Measurements from ENCODE around the gene LRTM2.

Gene LRTM2

GRCh38 chr12:1782215-1782614 is 38.1 kb upstream of the LRTM2 start:
- H4K8ac ChIP-seq (ENCODE audit: low read depth, low read length), result no peak overlapping the region
- peaks cover 16 to 86% of the 10 kb centered on the region in 2 donors for H3K36me3 ChIP-seq (replicated peaks in 1 of 2; ENCODE audit: control insufficient read depth in 2 of 2, insufficient read depth in 2 of 2, low read length in 2 of 2)
- H4K91ac ChIP-seq (ENCODE audit: low read depth, low read length, poor library complexity), result no peak overlapping the region
- no peak overlapping the region for H3K14ac ChIP-seq (ENCODE audit: low read length)
- H2BK5ac ChIP-seq (ENCODE audit: low read length), result no peak overlapping the region
- H3K27me3 ChIP-seq (ENCODE audit: control insufficient read depth in 3 of 3, insufficient read depth in 3 of 3, low read depth in 1 of 3, low read length in 3 of 3), result no peaks in the 10 kb centered on the region
- H3K9me3 ChIP-seq (replicated peaks in 1 of 2; ENCODE audit: control insufficient read depth in 2 of 2, insufficient read depth in 1 of 2, low read depth in 1 of 2, low read length in 2 of 2), result no peaks in the 10 kb centered on the region
- H2BK15ac ChIP-seq (ENCODE audit: low read length), result no peak overlapping the region
- no peak overlapping the region for H2AFZ ChIP-seq (ENCODE audit: low read length)
- H2AK5ac ChIP-seq (ENCODE audit: low read depth, low read length), result no peak overlapping the region
- no peaks in the 10 kb centered on the region for H3K79me1 ChIP-seq (ENCODE audit: low read depth, low read length)
- no peak overlapping the region for H3K4ac ChIP-seq (ENCODE audit: low read length)
- no peak overlapping the region for H3K27ac ChIP-seq (replicated peaks; ENCODE audit: low read length)
- no peak overlapping the region for H3K9ac ChIP-seq (ENCODE audit: low read depth, low read length, poor library complexity)
- H3K4me3 ChIP-seq (ENCODE audit: low read length in 2 of 2), result no peak overlapping the region
- DNase-seq (ENCODE audit: low spot score), result no peak
- no peak overlapping the region for H3K4me2 ChIP-seq (ENCODE audit: insufficient read depth, low read length, poor library complexity, severe bottlenecking)
- no peak overlapping the region for H2BK12ac ChIP-seq (ENCODE audit: low read length)
- H2BK120ac ChIP-seq (ENCODE audit: low read depth, low read length), result no peak overlapping the region
- no peak overlapping the region for H3K18ac ChIP-seq (ENCODE audit: low read length)
- no CpG with 5 or more reads among the region's 2 CpGs for WGBS, 2 donors (ENCODE audit: extremely low coverage in 2 of 2, insufficient read length in 2 of 2, insufficient replicate concordance in 1 of 2)
- no peaks in the 10 kb centered on the region for H3K4me1 ChIP-seq (ENCODE audit: control insufficient read depth in 2 of 2, insufficient read depth in 1 of 2, low read depth in 1 of 2, low read length in 2 of 2)
- H3K23ac ChIP-seq (ENCODE audit: low read depth, low read length, poor library complexity), result no peak overlapping the region

GRCh38 chr12:1787714-1788113 is 32.7 kb upstream of the LRTM2 start:
- WGBS, 2 donors (ENCODE audit: extremely low coverage in 2 of 2, insufficient read length in 2 of 2, insufficient replicate concordance in 1 of 2), result no CpG with 5 or more reads among the region's 6 CpGs
- peaks cover 18 to 55% of the 10 kb centered on the region in 2 donors for H3K36me3 ChIP-seq (replicated peaks in 1 of 2; ENCODE audit: control insufficient read depth in 2 of 2, insufficient read depth in 2 of 2, low read length in 2 of 2)
- no peak for DNase-seq (ENCODE audit: low spot score)

DNA sequence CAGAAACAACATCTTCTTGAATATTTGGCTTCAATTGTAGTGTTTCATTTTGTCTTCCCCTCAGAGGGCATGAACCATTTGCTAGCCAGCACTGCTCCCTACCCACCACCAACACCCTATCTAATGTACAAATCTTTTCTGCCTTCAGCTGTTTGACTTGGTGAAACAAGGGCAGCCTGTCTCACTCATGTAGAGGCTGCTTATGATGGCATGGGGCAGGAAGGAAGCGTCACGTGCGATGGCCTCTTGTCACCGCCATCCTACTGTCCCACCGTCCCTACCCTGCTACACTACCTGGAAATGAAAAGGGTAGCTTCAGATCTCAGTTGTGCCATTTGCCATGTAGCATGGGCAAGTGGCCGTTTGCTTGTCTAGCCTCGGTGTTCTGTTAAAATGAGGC is 29.9 kb upstream of the LRTM2 start:
- no peak overlapping the region for H3K9ac ChIP-seq (ENCODE audit: low read depth, low read length, poor library complexity)
- no peak overlapping the region for H3K18ac ChIP-seq (ENCODE audit: low read length)
- peak overlapping the region in 1 of 2 donors; percentile 41 for H3K4me3 ChIP-seq (ENCODE audit: low read length in 2 of 2)
- no peak overlapping the region for H4K91ac ChIP-seq (ENCODE audit: low read depth, low read length, poor library complexity)
- no peak overlapping the region for H2BK15ac ChIP-seq (ENCODE audit: low read length)
- WGBS, 2 donors (ENCODE audit: extremely low coverage in 2 of 2, insufficient read length in 2 of 2, insufficient replicate concordance in 1 of 2), result no CpG with 5 or more reads among the region's 7 CpGs
- no peak overlapping the region for H3K23ac ChIP-seq (ENCODE audit: low read depth, low read length, poor library complexity)
- H3K9me3 ChIP-seq (replicated peaks in 1 of 2; ENCODE audit: control insufficient read depth in 2 of 2, insufficient read depth in 1 of 2, low read depth in 1 of 2, low read length in 2 of 2), result no peaks in the 10 kb centered on the region
- no peaks in the 10 kb centered on the region for H3K79me1 ChIP-seq (ENCODE audit: low read depth, low read length)
- no peak for DNase-seq (ENCODE audit: low spot score)
- H3K27ac ChIP-seq (replicated peaks; ENCODE audit: low read length), result no peak overlapping the region
- no peak overlapping the region for H2AK5ac ChIP-seq (ENCODE audit: low read depth, low read length)
- no peak overlapping the region for H2BK12ac ChIP-seq (ENCODE audit: low read length)
- H4K8ac ChIP-seq (ENCODE audit: low read depth, low read length), result no peak overlapping the region
- H3K4me1 ChIP-seq (ENCODE audit: control insufficient read depth in 2 of 2, insufficient read depth in 1 of 2, low read depth in 1 of 2, low read length in 2 of 2), result peaks cover 0 to under 1% of the 10 kb centered on the region in 2 donors
- H2AFZ ChIP-seq (ENCODE audit: low read length), result no peak overlapping the region
- peaks cover 13 to 31% of the 10 kb centered on the region in 2 donors for H3K36me3 ChIP-seq (replicated peaks in 1 of 2; ENCODE audit: control insufficient read depth in 2 of 2, insufficient read depth in 2 of 2, low read length in 2 of 2)
- no peak overlapping the region for H3K4me2 ChIP-seq (ENCODE audit: insufficient read depth, low read length, poor library complexity, severe bottlenecking)
- no peaks in the 10 kb centered on the region for H3K27me3 ChIP-seq (ENCODE audit: control insufficient read depth in 3 of 3, insufficient read depth in 3 of 3, low read depth in 1 of 3, low read length in 3 of 3)
- H2BK5ac ChIP-seq (ENCODE audit: low read length), result no peak overlapping the region
- H3K4ac ChIP-seq (ENCODE audit: low read length), result no peak overlapping the region
- H2BK120ac ChIP-seq (ENCODE audit: low read depth, low read length), result no peak overlapping the region
- H3K14ac ChIP-seq (ENCODE audit: low read length), result no peak overlapping the region

More at GRCh38 chr12:1787714-1788113, 32.7 kb upstream of the LRTM2 start:
- no peak overlapping the region for H3K4me2 ChIP-seq (ENCODE audit: insufficient read depth, low read length, poor library complexity, severe bottlenecking)
- H2AFZ ChIP-seq (ENCODE audit: low read length), result no peak overlapping the region
- H3K23ac ChIP-seq (ENCODE audit: low read depth, low read length, poor library complexity), result no peak overlapping the region
- no peaks in the 10 kb centered on the region for H3K9me3 ChIP-seq (replicated peaks in 1 of 2; ENCODE audit: control insufficient read depth in 2 of 2, insufficient read depth in 1 of 2, low read depth in 1 of 2, low read length in 2 of 2)
- no peak overlapping the region for H3K14ac ChIP-seq (ENCODE audit: low read length)
- H3K9ac ChIP-seq (ENCODE audit: low read depth, low read length, poor library complexity), result no peak overlapping the region
- no peak overlapping the region for H2BK12ac ChIP-seq (ENCODE audit: low read length)
- H3K4ac ChIP-seq (ENCODE audit: low read length), result no peak overlapping the region
- no peaks in the 10 kb centered on the region for H3K4me1 ChIP-seq (ENCODE audit: control insufficient read depth in 2 of 2, insufficient read depth in 1 of 2, low read depth in 1 of 2, low read length in 2 of 2)
- no peaks in the 10 kb centered on the region for H3K79me1 ChIP-seq (ENCODE audit: low read depth, low read length)
- no peak overlapping the region for H2AK5ac ChIP-seq (ENCODE audit: low read depth, low read length)
- no peak overlapping the region for H3K18ac ChIP-seq (ENCODE audit: low read length)
- no peak overlapping the region for H2BK120ac ChIP-seq (ENCODE audit: low read depth, low read length)
- H2BK5ac ChIP-seq (ENCODE audit: low read length), result no peak overlapping the region
- H3K27ac ChIP-seq (replicated peaks; ENCODE audit: low read length), result no peak overlapping the region
- no peak overlapping the region for H2BK15ac ChIP-seq (ENCODE audit: low read length)
- H3K27me3 ChIP-seq (ENCODE audit: control insufficient read depth in 3 of 3, insufficient read depth in 3 of 3, low read depth in 1 of 3, low read length in 3 of 3), result no peaks in the 10 kb centered on the region
- no peak overlapping the region for H3K4me3 ChIP-seq (ENCODE audit: low read length in 2 of 2)
- H4K91ac ChIP-seq (ENCODE audit: low read depth, low read length, poor library complexity), result no peak overlapping the region
- no peak overlapping the region for H4K8ac ChIP-seq (ENCODE audit: low read depth, low read length)

- DNase-seq (ENCODE audit: low spot score), result no peak
Measured at GRCh38 chr12:1791104-1791841, 29.1 kb upstream of the LRTM2 start.

More at GRCh38 chr12:1791104-1791841, 29.1 kb upstream of the LRTM2 start:
- H3K36me3 ChIP-seq (replicated peaks in 1 of 2; ENCODE audit: control insufficient read depth in 2 of 2, insufficient read depth in 2 of 2, low read length in 2 of 2), result peaks cover 11 to 22% of the 10 kb centered on the region in 2 donors
- no peak overlapping the region for H3K27ac ChIP-seq (replicated peaks; ENCODE audit: low read length)
- WGBS, 2 donors (ENCODE audit: extremely low coverage in 2 of 2, insufficient read length in 2 of 2, insufficient replicate concordance in 1 of 2), result no CpG with 5 or more reads among the region's 10 CpGs
- no peak overlapping the region for H2AFZ ChIP-seq (ENCODE audit: low read length)
- H3K18ac ChIP-seq (ENCODE audit: low read length), result no peak overlapping the region
- no peak overlapping the region for H4K8ac ChIP-seq (ENCODE audit: low read depth, low read length)
- no peak overlapping the region for H4K91ac ChIP-seq (ENCODE audit: low read depth, low read length, poor library complexity)
- no peaks in the 10 kb centered on the region for H3K79me1 ChIP-seq (ENCODE audit: low read depth, low read length)
- H3K4me3 ChIP-seq (ENCODE audit: low read length in 2 of 2), result peak overlapping the region in 1 of 2 donors; percentile 27
- H3K27me3 ChIP-seq (ENCODE audit: control insufficient read depth in 3 of 3, insufficient read depth in 3 of 3, low read depth in 1 of 3, low read length in 3 of 3), result peaks cover 0 to 1% (median 0%) of the 10 kb centered on the region in 3 experiments
- H3K4ac ChIP-seq (ENCODE audit: low read length), result no peak overlapping the region
- H3K9ac ChIP-seq (ENCODE audit: low read depth, low read length, poor library complexity), result no peak overlapping the region
- no peak overlapping the region for H2BK5ac ChIP-seq (ENCODE audit: low read length)
- H3K9me3 ChIP-seq (replicated peaks in 1 of 2; ENCODE audit: control insufficient read depth in 2 of 2, insufficient read depth in 1 of 2, low read depth in 1 of 2, low read length in 2 of 2), result no peaks in the 10 kb centered on the region
- H3K4me2 ChIP-seq (ENCODE audit: insufficient read depth, low read length, poor library complexity, severe bottlenecking), result no peak overlapping the region
- peaks cover 3 to 5% of the 10 kb centered on the region in 2 donors for H3K4me1 ChIP-seq (ENCODE audit: control insufficient read depth in 2 of 2, insufficient read depth in 1 of 2, low read depth in 1 of 2, low read length in 2 of 2)
- H2BK12ac ChIP-seq (ENCODE audit: low read length), result no peak overlapping the region
- no peak overlapping the region for H2BK120ac ChIP-seq (ENCODE audit: low read depth, low read length)
- no peak overlapping the region for H2AK5ac ChIP-seq (ENCODE audit: low read depth, low read length)
- no peak overlapping the region for H2BK15ac ChIP-seq (ENCODE audit: low read length)
- no peak overlapping the region for H3K23ac ChIP-seq (ENCODE audit: low read depth, low read length, poor library complexity)
- H3K14ac ChIP-seq (ENCODE audit: low read length), result no peak overlapping the region
